ENCODE measurements around the gene LRRIQ1. TPM values are rescaled to one million over a fixed set of nuclear protein-coding genes. Genes with fewer than 3 reads are reported as not detected.
"Not testable (repeated sequence)": the region's sequence is repeated elsewhere in the genome, so short reads cannot be mapped to it uniquely, and the experiment has no call there.

Gene LRRIQ1
- total RNA-seq, 1 donor from 2014 or later = 2.3 TPM

GRCh38 chr12:85206543-85206942 lies 170.4 kb downstream of the LRRIQ1 start:
- Histone ChIP-seq H3K4me3 (ENCODE audit: low read depth, low read length) (no peak overlapping the region), H3K27me3 (ENCODE audit: control insufficient read depth, insufficient read depth, low read length) (no peaks in the 10 kb centered on the region), H3K36me3 (ENCODE audit: control insufficient read depth, insufficient read depth, low read length) (no peaks in the 10 kb centered on the region)
- TF ChIP-seq CTCF (IDR thresholded peaks at IDR 0.05; ENCODE audit: insufficient read depth, low read length, poor library complexity, severe bottlenecking) = no peak
- DNase-seq (ENCODE audit: low read depth) = no peak

- not testable (repeated sequence) for H3K27me3 ChIP-seq (ENCODE audit: control insufficient read depth, insufficient read depth, low read length); DNase-seq (ENCODE audit: low read depth); H3K4me3 ChIP-seq (ENCODE audit: low read depth, low read length); H3K36me3 ChIP-seq (ENCODE audit: control insufficient read depth, insufficient read depth, low read length)
Observed at GRCh38 chr12:85224339-85224738, 188.2 kb downstream of the LRRIQ1 start.

GRCh38 chr12:85225501-85225900 lies 189.3 kb downstream of the LRRIQ1 start:
- no peak overlapping the region for H3K4me3 ChIP-seq (ENCODE audit: low read depth, low read length)
- H3K36me3 ChIP-seq (ENCODE audit: control insufficient read depth, insufficient read depth, low read length) = no peaks in the 10 kb centered on the region
- TF ChIP-seq CTCF (IDR thresholded peaks at IDR 0.05; ENCODE audit: insufficient read depth, low read length, poor library complexity, severe bottlenecking) = no peak
- no peak for DNase-seq (ENCODE audit: low read depth)
- H3K27me3 ChIP-seq (ENCODE audit: control insufficient read depth, insufficient read depth, low read length) = no peaks in the 10 kb centered on the region

- no peak for TF ChIP-seq CTCF (IDR thresholded peaks at IDR 0.05; ENCODE audit: insufficient read depth, low read length, poor library complexity, severe bottlenecking)
- no peak overlapping the region for H3K4me3 ChIP-seq (ENCODE audit: low read depth, low read length)
- H3K27me3 ChIP-seq (ENCODE audit: control insufficient read depth, insufficient read depth, low read length) = no peaks in the 10 kb centered on the region
- H3K36me3 ChIP-seq (ENCODE audit: control insufficient read depth, insufficient read depth, low read length) = no peaks in the 10 kb centered on the region
- DNase-seq (ENCODE audit: low read depth) = no peak
Observed at GRCh38 chr12:85237327-85237726, 201.2 kb downstream of the LRRIQ1 start.

GRCh38 chr12:85244561-85244960 lies 208.4 kb downstream of the LRRIQ1 start:
- no peak for TF ChIP-seq CTCF (IDR thresholded peaks at IDR 0.05; ENCODE audit: insufficient read depth, low read length, poor library complexity, severe bottlenecking)
- Histone ChIP-seq H3K4me3 (ENCODE audit: low read depth, low read length) (no peak overlapping the region), H3K27me3 (ENCODE audit: control insufficient read depth, insufficient read depth, low read length) (no peaks in the 10 kb centered on the region), H3K36me3 (ENCODE audit: control insufficient read depth, insufficient read depth, low read length) (no peaks in the 10 kb centered on the region)
- no peak for DNase-seq (ENCODE audit: low read depth)

- Histone ChIP-seq H3K27me3 (ENCODE audit: control insufficient read depth, insufficient read depth, low read length) (no peaks in the 10 kb centered on the region), H3K4me3 (ENCODE audit: low read depth, low read length) (no peak overlapping the region), H3K36me3 (ENCODE audit: control insufficient read depth, insufficient read depth, low read length) (no peaks in the 10 kb centered on the region)
- no peak for TF ChIP-seq CTCF (IDR thresholded peaks at IDR 0.05; ENCODE audit: insufficient read depth, low read length, poor library complexity, severe bottlenecking)
- DNase-seq (ENCODE audit: low read depth) = no peak
Observed at GRCh38 chr12:85253853-85254252, 217.7 kb downstream of the LRRIQ1 start.
